ENCODE data around the gene TUSC2. TPM values are rescaled to one million over a fixed set of nuclear protein-coding genes. Genes with fewer than 3 reads are reported as not detected.

Gene TUSC2
- total and polyA plus RNA-seq, 2 donors (not counting 1 experiment from before 2014, with no cell fraction given): 13.4 to 15.3 TPM

DNA sequence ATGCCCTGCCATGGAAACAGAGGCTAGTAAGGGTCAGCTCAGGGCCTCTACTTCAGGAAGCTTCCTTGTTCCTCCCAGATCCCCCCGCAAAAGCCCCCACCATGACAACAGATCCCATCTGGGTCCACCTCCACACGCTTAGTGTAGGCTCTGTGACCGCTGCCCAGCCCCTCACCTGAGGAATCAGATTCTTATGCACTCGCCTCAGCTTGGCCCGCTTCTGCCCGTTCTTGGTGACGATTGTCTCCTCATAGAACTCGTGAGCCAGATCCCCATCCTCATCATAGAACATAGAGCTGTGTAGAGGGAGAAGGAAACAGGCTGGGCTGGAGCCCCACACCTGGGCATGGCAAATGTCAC is 1.9 kb downstream of the TUSC2 start:
- no peak overlapping the region for H3K4me3 ChIP-seq (replicated peaks in 1 of 4; ENCODE audit: control extremely low read depth in 1 of 4, insufficient read depth in 1 of 4, low read depth in 3 of 4, low read length in 4 of 4)
- no peaks in the 10 kb centered on the region for H4K20me1 ChIP-seq (ENCODE audit: control insufficient read depth, extremely low read depth, insufficient read depth, low read length)

DNA sequence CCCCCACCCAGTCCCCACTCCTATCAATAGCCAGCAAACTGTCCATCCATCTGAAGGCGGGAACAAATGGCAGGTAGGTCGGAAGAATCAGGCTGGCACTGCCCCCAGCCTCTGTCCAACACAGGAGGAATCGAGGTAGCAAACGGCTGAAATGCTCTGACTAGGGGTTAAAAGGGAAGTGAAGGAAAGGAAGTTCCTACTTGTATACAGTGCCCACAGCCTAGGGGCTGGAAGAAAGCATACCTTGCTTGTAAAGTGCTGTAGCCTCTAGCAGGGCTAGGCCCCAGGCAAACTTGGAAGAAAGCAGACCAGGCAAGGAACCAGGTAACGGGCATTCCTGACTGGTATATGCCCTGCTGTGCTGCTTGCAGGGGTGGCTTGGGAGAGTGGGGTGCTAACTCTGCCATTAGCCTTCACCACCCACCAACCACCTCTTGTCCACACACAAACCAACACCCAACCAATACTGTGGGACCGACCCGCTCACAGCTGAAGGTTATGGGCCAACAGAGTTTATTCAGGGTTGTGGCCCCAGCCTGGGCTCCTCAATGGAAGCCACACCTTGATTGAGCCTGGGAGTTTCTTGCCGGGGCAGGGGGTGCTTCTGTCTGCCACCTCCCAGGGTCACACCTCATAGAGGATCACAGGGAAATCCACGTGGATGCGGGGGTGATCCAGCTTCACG is 2.4 kb downstream of the TUSC2 start:
- Histone ChIP-seq H3K9me3 (ENCODE audit: control insufficient read depth, insufficient read depth, low read depth, low read length) (no peaks in the 10 kb centered on the region), H3K27me3 (ENCODE audit: control insufficient read depth, insufficient read depth, low read length) (no peaks in the 10 kb centered on the region), H3K4me2 (ENCODE audit: extremely low read depth, insufficient read depth, low read length) (no peak overlapping the region), H3K4me1 (ENCODE audit: control insufficient read depth, extremely low read depth, insufficient read depth, low read length) (peaks cover 7% of the 10 kb centered on the region), H3K4me3 (replicated peaks in 1 of 4; ENCODE audit: control extremely low read depth in 1 of 4, insufficient read depth in 1 of 4, low read depth in 3 of 4, low read length in 4 of 4) (no peak overlapping the region), H3K36me3 (ENCODE audit: control insufficient read depth, insufficient read depth, low read length) (peaks cover 12% of the 10 kb centered on the region), H3K9ac (ENCODE audit: insufficient read depth, low read length) (no peak overlapping the region), H3K27ac (ENCODE audit: insufficient read depth, low read length) (no peak overlapping the region), H2AFZ (ENCODE audit: low read length) (no peak overlapping the region), H4K20me1 (ENCODE audit: control insufficient read depth, extremely low read depth, insufficient read depth, low read length) (no peaks in the 10 kb centered on the region), H3K79me2 (ENCODE audit: control insufficient read depth, insufficient read depth, low read length) (peaks cover 15% of the 10 kb centered on the region)
- no peak for TF ChIP-seq EZH2 (IDR thresholded peaks at IDR 0.05; ENCODE audit: low read length, missing control alignments)
- no peak for DNase-seq (ENCODE audit: low read depth in 2 of 2)

More for the DNA sequence above, 1.9 kb downstream of the TUSC2 start:
- Histone ChIP-seq H3K79me2 (ENCODE audit: control insufficient read depth, insufficient read depth, low read length) (peaks cover 18% of the 10 kb centered on the region), H3K36me3 (ENCODE audit: control insufficient read depth, insufficient read depth, low read length) (peaks cover 17% of the 10 kb centered on the region), H3K9ac (ENCODE audit: insufficient read depth, low read length) (no peak overlapping the region), H3K9me3 (ENCODE audit: control insufficient read depth, insufficient read depth, low read depth, low read length) (no peaks in the 10 kb centered on the region), H3K27ac (ENCODE audit: insufficient read depth, low read length) (no peak overlapping the region), H3K4me2 (ENCODE audit: extremely low read depth, insufficient read depth, low read length) (no peak overlapping the region), H3K4me1 (ENCODE audit: control insufficient read depth, extremely low read depth, insufficient read depth, low read length) (peaks cover 7% of the 10 kb centered on the region), H2AFZ (ENCODE audit: low read length) (no peak overlapping the region), H3K27me3 (ENCODE audit: control insufficient read depth, insufficient read depth, low read length) (no peaks in the 10 kb centered on the region)
- TF ChIP-seq, protein P1, sequence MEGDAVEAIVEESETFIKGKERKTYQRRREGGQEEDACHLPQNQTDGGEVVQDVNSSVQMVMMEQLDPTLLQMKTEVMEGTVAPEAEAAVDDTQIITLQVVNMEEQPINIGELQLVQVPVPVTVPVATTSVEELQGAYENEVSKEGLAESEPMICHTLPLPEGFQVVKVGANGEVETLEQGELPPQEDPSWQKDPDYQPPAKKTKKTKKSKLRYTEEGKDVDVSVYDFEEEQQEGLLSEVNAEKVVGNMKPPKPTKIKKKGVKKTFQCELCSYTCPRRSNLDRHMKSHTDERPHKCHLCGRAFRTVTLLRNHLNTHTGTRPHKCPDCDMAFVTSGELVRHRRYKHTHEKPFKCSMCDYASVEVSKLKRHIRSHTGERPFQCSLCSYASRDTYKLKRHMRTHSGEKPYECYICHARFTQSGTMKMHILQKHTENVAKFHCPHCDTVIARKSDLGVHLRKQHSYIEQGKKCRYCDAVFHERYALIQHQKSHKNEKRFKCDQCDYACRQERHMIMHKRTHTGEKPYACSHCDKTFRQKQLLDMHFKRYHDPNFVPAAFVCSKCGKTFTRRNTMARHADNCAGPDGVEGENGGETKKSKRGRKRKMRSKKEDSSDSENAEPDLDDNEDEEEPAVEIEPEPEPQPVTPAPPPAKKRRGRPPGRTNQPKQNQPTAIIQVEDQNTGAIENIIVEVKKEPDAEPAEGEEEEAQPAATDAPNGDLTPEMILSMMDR (conservative IDR thresholded peaks at IDR 0.05 in 1 of 2, IDR thresholded peaks at IDR 0.05 in 1 of 2; ENCODE audit: low read depth in 1 of 2, low read length in 2 of 2): no peak
- TF ChIP-seq EZH2 (IDR thresholded peaks at IDR 0.05; ENCODE audit: low read length, missing control alignments): no peak
- no peak for DNase-seq (ENCODE audit: low read depth in 2 of 2)

DNA sequence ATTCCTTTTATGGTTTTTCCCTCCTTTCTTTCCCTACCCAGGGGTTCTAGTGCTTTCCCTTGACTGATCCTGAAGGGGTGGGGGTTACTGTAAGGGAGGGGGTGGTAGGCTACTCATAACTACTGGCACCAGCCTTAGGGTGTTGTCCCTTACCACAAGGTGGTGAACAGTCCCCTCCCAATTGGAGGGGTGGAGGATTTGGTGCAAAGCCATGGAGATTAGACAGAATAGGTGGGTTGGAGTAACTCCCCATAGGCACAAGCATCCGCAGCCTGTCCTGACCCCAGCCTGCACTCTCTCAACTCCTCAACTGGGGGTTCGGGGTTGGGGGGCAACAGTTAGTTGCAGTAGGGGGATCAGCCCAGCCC is 2.9 kb downstream of the TUSC2 start:
- TF ChIP-seq, protein P1 (conservative IDR thresholded peaks at IDR 0.05 in 1 of 2, IDR thresholded peaks at IDR 0.05 in 1 of 2; ENCODE audit: low read depth in 1 of 2, low read length in 2 of 2): no peak
- no peak for TF ChIP-seq EZH2 (IDR thresholded peaks at IDR 0.05; ENCODE audit: low read length, missing control alignments)
- no peak for DNase-seq (ENCODE audit: low read depth in 2 of 2)

More for the DNA sequence above, 2.9 kb downstream of the TUSC2 start:
- H3K9ac ChIP-seq (ENCODE audit: insufficient read depth, low read length): no peak overlapping the region
- peaks cover 6% of the 10 kb centered on the region for H3K36me3 ChIP-seq (ENCODE audit: control insufficient read depth, insufficient read depth, low read length)
- peaks cover 9% of the 10 kb centered on the region for H3K4me1 ChIP-seq (ENCODE audit: control insufficient read depth, extremely low read depth, insufficient read depth, low read length)
- no peak overlapping the region for H2AFZ ChIP-seq (ENCODE audit: low read length)
- H3K27me3 ChIP-seq (ENCODE audit: control insufficient read depth, insufficient read depth, low read length): no peaks in the 10 kb centered on the region
- no peaks in the 10 kb centered on the region for H4K20me1 ChIP-seq (ENCODE audit: control insufficient read depth, extremely low read depth, insufficient read depth, low read length)
- no peak overlapping the region for H3K4me2 ChIP-seq (ENCODE audit: extremely low read depth, insufficient read depth, low read length)
- no peaks in the 10 kb centered on the region for H3K9me3 ChIP-seq (ENCODE audit: control insufficient read depth, insufficient read depth, low read depth, low read length)
- no peak overlapping the region for H3K27ac ChIP-seq (ENCODE audit: insufficient read depth, low read length)
- H3K4me3 ChIP-seq (replicated peaks in 1 of 4; ENCODE audit: control extremely low read depth in 1 of 4, insufficient read depth in 1 of 4, low read depth in 3 of 4, low read length in 4 of 4): no peak overlapping the region
- peaks cover 18% of the 10 kb centered on the region for H3K79me2 ChIP-seq (ENCODE audit: control insufficient read depth, insufficient read depth, low read length)
